Urothelium cell line (cell line): ENCODE measurements around the gene TFDP1.
"Not testable (repeated sequence)": the region's sequence is repeated elsewhere in the genome, so short reads cannot be mapped to it uniquely, and the experiment has no call there.

Experiments used
- DNase-seq: peaks from one replicate; pipeline ENCODE4 v3.0.0; 2011; ENCODE audit warnings: low spot score, mixed read lengths
- FAIRE-seq: peaks from 2 replicates; lab custom pipeline; 2011; peaks lifted over from hg19 to GRCh38; lab: Jason Lieb, UNC

The TFDP1 gene

DNA sequence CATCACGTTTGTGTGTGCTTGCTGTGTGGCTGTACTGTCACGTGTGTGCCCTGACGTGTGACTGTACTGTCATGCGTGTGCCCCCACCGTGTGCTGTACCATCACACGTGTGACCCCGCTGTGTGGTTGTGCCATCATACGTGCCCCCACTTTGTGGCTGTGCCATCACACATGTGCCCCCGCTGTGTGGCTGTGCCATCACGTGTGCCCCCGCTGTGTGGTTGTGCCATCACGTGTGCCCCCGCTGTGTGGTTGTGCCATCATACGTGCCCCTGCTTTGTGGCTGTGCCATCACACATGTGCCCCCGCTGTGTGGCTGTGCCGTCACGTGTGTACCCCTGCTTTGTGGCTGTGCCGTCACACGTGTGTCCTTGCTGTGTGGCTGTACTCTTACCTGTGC is 25.7 kb downstream of the TFDP1 start:
- no peak for DNase-seq
- FAIRE-seq, result no peak

DNA sequence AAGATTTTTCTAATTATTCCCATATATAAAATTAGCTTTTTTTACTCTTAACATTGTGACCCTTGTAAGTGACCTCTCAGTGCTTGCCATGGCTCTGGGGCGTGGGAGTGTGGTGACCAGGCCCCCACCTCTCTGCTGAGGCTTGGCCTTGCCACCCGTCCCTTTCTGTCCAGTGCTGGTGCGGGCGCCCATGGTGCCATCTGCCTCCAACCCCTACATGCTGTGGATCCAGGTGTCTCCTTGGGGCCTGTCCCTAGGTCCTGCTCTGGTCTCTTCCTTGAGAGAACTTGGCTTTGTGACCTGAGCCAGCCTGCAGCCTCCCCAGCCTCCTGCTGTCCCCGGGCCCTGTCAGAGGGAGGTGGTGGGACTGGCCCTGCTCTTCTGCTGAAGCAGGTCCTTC is 27.4 kb downstream of the TFDP1 start:
- FAIRE-seq, result no peak
- DNase-seq, result no peak

DNA sequence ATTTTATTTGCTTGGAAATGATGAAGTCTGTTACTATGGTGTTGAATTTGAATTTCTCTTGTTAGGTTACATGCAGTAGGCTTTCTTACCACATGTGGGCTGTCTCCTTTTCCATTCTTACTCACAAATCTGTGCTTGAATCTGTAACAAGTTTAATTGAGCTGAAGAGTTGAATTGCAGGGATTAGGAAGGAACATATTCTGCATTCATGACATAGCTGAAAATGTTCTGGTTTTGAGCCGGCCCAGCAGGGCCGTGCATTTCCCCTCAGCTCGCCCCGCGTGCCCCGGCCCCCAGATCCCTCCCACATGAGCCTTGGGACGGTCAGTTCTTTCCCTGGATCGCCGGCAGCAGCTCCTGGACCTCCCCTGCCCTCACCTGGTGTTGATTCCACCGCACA is 28.1 kb downstream of the TFDP1 start:
- DNase-seq, result no peak
- no peak for FAIRE-seq

DNA sequence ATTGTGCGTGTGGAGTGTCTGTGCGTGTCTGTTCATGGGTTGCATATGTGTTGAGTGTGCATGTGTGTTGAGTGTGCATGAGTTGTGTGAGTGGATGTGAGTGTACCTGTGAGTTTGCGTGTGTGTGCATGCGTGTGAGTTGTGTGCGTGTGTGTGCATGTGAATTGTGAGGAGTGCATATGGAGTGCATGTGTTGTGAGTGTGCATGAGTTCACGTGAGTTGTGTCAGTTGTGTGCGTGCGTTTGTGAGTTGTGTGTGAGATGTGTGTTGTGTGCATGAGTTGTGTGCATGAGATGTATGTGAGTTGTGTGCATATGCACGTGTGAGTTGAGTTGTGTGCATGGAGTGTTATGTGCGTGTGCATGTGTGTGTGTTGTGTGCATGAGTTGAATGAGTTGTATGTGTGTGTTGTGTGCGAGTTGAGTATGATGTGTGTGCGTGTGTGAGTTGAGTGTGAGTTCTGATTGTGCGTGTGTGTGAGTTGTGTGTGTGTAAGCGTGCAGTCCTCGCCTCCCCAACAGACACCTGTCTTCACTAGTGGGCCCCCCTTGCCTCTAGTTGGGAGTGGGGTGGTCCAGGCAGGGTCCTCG is 29.3 kb downstream of the TFDP1 start:
- no peak for FAIRE-seq
- no peak for DNase-seq

DNA sequence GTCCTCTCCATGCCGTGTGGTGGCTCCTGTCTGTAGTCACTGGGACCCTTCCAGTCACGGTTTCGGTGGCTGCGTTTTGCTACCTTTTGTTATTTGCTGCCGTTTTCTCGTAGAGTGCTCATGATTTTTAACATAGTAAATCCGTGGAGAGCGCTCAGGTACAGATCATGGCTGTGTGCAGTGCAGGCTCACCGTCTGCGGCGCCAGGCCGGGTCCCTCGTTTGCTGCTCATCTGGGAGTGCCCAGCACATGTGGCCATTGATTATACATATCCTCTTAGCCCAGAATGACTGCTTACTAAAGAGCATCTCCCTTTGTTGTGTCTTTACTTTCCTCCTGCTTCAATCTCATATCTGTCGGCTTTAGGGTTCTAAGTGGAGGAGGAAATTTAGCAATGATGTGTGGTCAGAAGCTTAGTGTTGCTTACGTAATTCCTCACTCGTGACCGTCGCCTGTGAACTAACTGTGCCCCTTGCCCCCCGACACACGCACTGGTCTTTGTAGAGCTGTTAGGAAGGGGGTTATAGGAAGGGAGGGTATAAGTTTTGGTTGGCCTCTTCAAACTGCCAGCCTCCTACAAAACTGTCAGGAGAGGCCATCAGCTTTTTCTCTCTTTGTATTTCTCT is 31.8 kb downstream of the TFDP1 start:
- no peak for DNase-seq
- no peak for FAIRE-seq

- FAIRE-seq (no peak), DNase-seq (no peak)
Observed at GRCh38 chr13:113616991-113617749, 32.6 kb downstream of the TFDP1 start.

DNA sequence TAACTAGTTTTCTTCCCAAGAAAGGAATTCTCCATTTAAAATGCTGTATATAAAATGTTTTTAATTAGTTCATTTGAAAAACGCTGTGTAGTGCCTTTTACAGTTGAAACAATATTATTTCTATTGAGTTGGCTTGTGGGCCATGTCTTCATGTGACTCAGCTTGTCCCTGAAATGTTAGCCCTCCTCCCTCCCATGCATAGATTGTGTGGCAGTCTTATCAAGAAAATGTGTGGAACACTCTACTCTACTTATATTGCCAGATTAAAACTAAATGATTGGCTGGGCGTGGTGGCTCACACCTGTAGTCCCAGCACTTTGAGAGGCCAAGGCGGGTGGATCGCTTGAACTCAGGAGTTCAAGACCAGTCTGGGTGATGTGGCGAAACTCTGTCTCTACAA is 33.4 kb downstream of the TFDP1 start:
- DNase-seq (no peak), FAIRE-seq (no peak)

GRCh38 chr13:113618455-113618854 is 33.9 kb downstream of the TFDP1 start:
- DNase-seq, result no peak
- no peak for FAIRE-seq

DNA sequence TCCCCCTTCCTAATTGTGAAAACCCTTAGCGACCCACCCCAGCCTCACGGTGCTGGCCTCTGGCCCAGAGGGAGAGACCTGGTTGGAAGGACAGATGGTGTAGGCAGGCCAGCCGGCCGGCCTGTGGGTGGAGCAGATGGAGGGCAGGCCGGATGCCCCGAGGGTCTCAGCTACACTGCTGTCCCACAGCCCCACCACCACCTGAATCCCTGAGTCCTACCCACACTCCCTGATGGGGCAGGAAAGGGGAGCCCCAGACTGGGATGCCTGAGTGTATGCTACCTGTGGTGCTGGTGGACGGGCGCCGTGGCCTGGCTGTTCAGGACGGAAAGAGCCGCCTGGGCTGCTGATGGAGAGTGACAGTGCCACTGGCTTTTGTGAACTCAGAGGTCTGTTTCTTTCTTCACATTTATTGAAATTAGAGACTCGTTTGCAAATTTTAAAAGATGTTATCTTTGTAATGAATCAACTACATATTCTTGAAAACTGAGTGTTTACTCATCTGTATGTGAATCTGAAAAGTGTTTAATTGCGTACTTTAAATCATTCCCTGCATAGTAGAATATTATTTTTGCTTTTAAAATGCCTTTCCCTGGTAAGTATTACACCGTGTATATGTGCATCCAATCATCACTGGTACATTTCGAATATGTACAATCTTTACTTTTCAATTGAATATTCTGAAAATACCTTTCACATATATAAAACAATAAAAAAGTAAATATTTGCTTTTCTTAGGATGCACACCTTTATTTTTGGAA is 35.7 kb downstream of the TFDP1 start:
- no peak for FAIRE-seq
- DNase-seq, result no peak

GRCh38 chr13:113621046-113621445 is 36.5 kb downstream of the TFDP1 start:
- FAIRE-seq (no peak), DNase-seq (no peak)

- not testable (repeated sequence) for FAIRE-seq, DNase-seq
Observed at GRCh38 chr13:113621498-113621897, 36.9 kb downstream of the TFDP1 start.

DNA sequence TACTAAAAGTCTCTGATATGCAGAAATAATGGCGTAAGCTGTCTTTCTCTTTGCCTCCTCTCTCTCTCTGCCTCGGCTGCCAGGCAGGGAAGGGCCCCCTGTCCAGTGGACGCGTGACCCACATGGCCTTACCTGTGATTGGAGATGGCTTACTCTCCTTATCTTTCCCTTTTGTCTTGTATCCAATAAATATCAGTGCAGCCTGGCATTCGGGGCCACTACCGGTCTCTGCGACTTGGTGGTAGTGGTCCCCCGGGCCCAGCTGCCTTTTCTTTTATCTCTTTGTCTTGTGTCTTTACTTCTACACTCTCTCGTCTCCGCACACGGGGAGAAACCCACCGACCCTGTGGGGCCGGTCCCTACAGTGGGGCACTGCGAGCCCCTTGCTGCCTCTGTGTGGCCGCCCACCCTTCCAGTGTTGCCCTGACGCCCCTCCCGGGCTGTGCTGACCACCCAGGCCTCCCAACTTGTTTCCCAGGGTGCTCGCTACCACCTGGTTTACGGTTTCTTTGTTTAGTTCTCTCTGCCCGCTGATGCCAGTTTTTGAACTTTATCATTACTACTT is 37.5 kb downstream of the TFDP1 start:
- not testable (repeated sequence) for FAIRE-seq, DNase-seq

DNA sequence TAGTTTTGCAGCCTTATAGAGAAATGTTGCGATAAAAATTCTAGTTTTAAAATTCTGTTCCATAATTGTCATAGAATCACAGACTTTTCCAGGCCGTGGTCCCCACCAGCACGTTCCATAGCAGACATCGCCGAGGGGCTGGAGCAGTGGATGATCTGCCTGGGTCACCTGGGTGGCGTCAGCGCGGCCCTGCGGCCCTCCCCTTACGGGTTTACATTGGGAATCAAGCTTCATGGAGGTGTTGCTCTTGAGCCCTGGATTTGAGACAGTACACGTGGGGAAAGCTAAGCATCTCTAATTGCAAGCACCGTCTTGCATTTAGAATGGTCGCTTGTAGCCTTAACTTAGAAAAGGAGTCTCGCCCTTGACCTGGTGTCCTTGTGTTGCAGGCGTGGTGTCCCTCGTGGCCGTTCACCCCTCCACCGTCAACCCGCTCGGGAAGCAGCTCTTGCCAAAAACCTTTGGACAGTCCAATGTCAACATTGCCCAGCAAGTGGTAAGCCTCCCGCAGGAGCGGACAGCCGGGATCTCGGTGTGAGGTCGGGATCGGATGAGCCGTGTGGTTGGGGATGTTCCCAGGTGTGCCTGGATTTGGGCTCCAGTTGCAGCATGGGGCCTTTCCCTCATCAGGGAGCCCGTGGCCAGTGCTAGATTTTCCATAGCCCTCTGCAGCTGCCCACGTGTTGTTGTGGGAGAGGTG is 38.4 kb downstream of the TFDP1 start:
- no peak for DNase-seq
- FAIRE-seq, result no peak

DNA sequence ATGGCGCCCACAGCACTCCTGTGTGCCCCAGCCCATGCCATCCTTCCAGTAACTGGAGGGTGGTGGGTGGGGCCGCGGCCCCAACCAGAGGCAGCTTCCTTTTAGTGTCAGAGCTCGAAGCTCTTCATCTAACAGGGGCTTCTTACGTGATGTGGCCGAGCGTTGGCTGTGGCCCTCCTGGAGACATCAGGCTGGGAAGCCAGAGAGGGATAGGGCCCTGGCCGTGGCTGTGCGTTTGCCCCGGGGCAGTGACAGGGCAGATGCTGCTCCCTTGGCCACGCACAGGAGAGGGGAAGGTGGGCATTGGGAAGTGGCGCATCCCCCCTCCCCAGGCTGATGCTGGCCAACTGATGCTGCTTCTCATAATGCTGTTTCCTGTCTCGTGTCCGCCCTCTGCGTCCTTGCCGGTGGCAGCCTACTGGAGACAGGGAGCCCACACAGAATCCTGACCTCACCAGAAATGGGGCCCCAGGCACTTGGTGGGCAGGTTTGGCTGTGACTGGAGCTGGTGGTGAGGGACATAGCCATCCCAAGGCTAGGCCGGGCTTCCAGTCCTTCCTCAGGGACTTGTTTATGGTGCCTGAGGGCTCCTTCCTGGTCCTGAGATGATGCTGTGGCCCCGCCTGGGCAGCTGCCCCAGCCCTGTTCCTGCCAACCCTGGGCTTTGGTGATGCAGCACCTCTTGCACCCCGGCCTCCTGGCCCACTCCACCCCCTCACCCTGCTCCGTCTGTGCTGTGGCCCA is 39.1 kb downstream of the TFDP1 start:
- FAIRE-seq, result no peak
- DNase-seq, result no peak

- FAIRE-seq, result peak; percentile 75
Observed at GRCh38 chr13:113624235-113624587, 39.7 kb downstream of the TFDP1 start.

GRCh38 chr13:113624640-113625304 is 40.2 kb downstream of the TFDP1 start:
- FAIRE-seq, DNase-seq: not testable (repeated sequence)

More at GRCh38 chr13:113624235-113624587, 39.7 kb downstream of the TFDP1 start:
- no peak for DNase-seq

- DNase-seq (no peak), FAIRE-seq (no peak)
Observed at GRCh38 chr13:113625965-113626721, 41.6 kb downstream of the TFDP1 start.

GRCh38 chr13:113627136-113627535 is 42.6 kb downstream of the TFDP1 start:
- FAIRE-seq (no peak), DNase-seq (no peak)
